Endometrial microvascular endothelial cells (primary cell): ENCODE data around the gene PREX1. TPM values are rescaled to one million over a fixed set of nuclear protein-coding genes. Genes with fewer than 3 reads are reported as not detected.
"Not testable (repeated sequence)": the region's sequence is repeated elsewhere in the genome, so short reads cannot be mapped to it uniquely, and the experiment has no call there.

Source experiments
- in situ Hi-C: cut with HindIII; loops from 2 replicates; pipeline ENCODE4 v1.10.0; 2017; ENCODE audit warnings: low sequenced_read_pairs, low pct_unique_long_range_greater_than_20kb; ENCODE audit errors: inconsistent ontology term
- total RNA-seq: library from RNA; depleted of rRNA; stranded (reverse); fragments of >200 nt; gene quantifications from one replicate; pipeline ENCODE4 v1.2.3, GENCODE V29; 2015; ENCODE audit errors: inconsistent ontology term

PREX1 gene
- total RNA-seq, 1 donor from 2014 or later = 60.5 TPM

GRCh38 chr20:48829940-48830339, 2.1 kb upstream of the PREX1 start:
- in situ Hi-C loops = no loop called here

GRCh38 chr20:48828734-48829460, 1.1 kb upstream of the PREX1 start:
- in situ Hi-C loops = no loop called here

- in situ Hi-C loops = no loop called here
These were observed 672 bp downstream of the PREX1 start for GRCh38 chr20:48826883-48827771.

- in situ Hi-C loops = not testable (repeated sequence)
These were observed 1.3 kb downstream of the PREX1 start for GRCh38 chr20:48826480-48826879.

GRCh38 chr20:48826069-48826468, 1.7 kb downstream of the PREX1 start:
- in situ Hi-C loops = no loop called here

GRCh38 chr20:48825566-48825920, 2.3 kb downstream of the PREX1 start:
- in situ Hi-C loops = no loop called here

GRCh38 chr20:48824830-48825565, 2.8 kb downstream of the PREX1 start:
- in situ Hi-C loops = no loop called here

GRCh38 chr20:48823960-48824498, 3.8 kb downstream of the PREX1 start:
- in situ Hi-C loops = no loop called here

GRCh38 chr20:48823476-48823875, 4.3 kb downstream of the PREX1 start:
- in situ Hi-C loops = no loop called here

GRCh38 chr20:48822879-48823385, 4.9 kb downstream of the PREX1 start:
- in situ Hi-C loops = no loop called here

GRCh38 chr20:48822178-48822577, 5.6 kb downstream of the PREX1 start:
- in situ Hi-C loops = no loop called here

GRCh38 chr20:48821261-48821920, 6.4 kb downstream of the PREX1 start:
- in situ Hi-C loops = no loop called here

- in situ Hi-C loops = no loop called here
These were observed 7.2 kb downstream of the PREX1 start for GRCh38 chr20:48820649-48820973.

- in situ Hi-C loops = no loop called here
These were observed 7.8 kb downstream of the PREX1 start for GRCh38 chr20:48819821-48820648.

GRCh38 chr20:48819089-48819488, 8.7 kb downstream of the PREX1 start:
- in situ Hi-C loops = no loop called here

GRCh38 chr20:48818481-48818987, 9.3 kb downstream of the PREX1 start:
- in situ Hi-C loops = no loop called here

GRCh38 chr20:48818031-48818370, 9.8 kb downstream of the PREX1 start:
- in situ Hi-C loops = no loop called here
